ENCODE measurements around the gene GP5.

DNA sequence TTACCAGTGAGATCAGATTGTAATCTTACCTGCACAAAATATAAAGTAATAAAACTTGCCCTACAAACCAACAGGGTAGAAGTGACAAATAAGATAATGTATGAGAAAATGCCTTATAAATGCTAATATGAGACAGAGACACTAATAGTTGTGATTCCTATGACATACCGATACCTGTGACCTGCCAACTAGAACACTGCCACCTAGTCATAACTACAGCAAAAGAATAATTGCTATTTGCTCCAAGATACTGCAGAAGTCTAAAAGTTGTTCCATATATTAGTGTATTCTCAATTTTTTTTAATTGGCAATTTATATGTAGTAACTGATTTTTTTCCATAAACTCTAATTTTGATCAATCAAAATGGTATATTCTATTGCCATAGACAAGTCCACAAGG is 25.3 kb upstream of the GP5 start:
- TF ChIP-seq POLR2A (IDR thresholded peaks at IDR 0.05; ENCODE audit: low read depth, low read length) (no peak), POLR2AphosphoS5 (IDR thresholded peaks at IDR 0.05; ENCODE audit: low read depth, low read length) (no peak), TAF1 (IDR thresholded peaks at IDR 0.05; ENCODE audit: low read depth, low read length) (no peak), SPI1 (IDR thresholded peaks at IDR 0.05; ENCODE audit: low read depth, low read length) (no peak), PAX5 (IDR thresholded peaks at IDR 0.05; ENCODE audit: insufficient read depth, low read length, severe bottlenecking) (no peak)

Measured in GM12891 (cell line).